ENCODE results near the gene UBE2F. TPM values are rescaled to one million over a fixed set of nuclear protein-coding genes. Genes with fewer than 3 reads are reported as not detected.
"Not testable (repeated sequence)": the region's sequence is repeated elsewhere in the genome, so short reads cannot be mapped to it uniquely, and the experiment has no call there.

UBE2F gene
- total RNA-seq, 1 experiment from 2014 or later, result 86.9 TPM

DNA sequence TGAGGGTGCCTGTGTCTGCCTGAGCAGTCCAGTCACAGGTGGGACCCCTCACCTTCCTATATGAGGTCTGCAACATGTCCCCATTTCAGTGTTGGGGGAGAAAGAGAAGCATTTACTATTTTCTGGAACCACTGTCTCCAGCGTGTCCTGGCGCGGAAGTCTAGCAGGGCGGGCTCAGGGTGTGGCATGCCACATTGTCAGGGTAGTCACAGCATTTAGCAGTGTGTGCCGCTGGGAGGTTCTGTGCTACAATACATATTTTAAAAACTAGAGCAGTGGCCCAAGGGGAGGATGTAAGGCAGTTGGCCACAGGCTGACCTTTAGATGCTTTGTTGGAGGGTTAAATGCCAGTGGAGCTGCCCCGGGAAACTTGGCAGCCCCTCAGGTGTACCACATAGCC is 12.5 kb downstream of the UBE2F start:
- no peak for DNase-seq (ENCODE audit: low read depth)

DNA sequence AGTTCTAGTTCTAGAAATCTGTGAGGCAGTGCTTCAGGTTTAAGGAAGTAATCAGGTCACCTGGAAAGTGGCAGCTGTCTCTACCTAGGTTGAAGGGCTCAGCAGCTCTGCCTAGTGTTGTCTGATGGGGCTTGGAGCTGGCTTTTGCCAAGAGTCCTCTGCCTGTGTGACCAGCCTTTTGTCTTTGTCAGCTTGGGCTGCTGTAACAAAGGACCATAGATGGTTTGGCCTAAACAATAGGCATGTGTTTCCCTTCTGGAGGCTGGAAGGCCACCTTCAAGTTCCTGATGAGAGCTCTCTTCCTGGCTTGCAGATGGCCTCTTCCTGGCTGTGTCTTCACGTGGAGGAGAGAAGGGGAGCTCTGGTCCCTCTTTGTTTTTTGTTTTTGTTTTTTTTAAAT is 13.3 kb downstream of the UBE2F start:
- DNase-seq (ENCODE audit: low read depth), result no peak

DNA sequence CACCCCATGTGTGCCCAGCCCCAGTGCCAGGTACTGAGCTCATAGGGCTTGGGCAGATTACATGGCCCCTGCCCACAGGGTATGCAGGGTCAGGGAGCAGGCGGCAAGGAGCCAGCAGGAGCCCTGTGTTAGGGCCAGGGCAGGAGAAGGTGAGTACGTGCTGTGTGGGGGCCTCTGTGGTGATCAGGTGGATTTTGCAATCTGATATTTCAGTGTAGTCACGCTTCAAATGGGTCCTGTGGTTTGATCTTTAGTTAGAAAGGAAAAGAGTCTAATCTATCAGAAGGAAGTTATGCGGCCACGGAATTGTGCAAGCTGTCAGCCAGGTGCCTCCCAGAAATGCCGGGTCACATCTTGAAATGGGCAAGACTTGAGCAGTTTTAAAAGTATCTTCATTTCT is 13.9 kb downstream of the UBE2F start:
- DNase-seq (ENCODE audit: low read depth), result no peak

- DNase-seq (ENCODE audit: low read depth), result not testable (repeated sequence)
Measured at GRCh38 chr2:237981621-237982020, 14.8 kb downstream of the UBE2F start.

- DNase-seq (ENCODE audit: low read depth), result no peak
Measured at GRCh38 chr2:237982039-237982725, 15.4 kb downstream of the UBE2F start.

- no peak for DNase-seq (ENCODE audit: low read depth)
Measured at GRCh38 chr2:237983922-237984321, 17.1 kb downstream of the UBE2F start.

GRCh38 chr2:237987268-237987667 is 20.5 kb downstream of the UBE2F start:
- no peak for DNase-seq (ENCODE audit: low read depth)

DNA sequence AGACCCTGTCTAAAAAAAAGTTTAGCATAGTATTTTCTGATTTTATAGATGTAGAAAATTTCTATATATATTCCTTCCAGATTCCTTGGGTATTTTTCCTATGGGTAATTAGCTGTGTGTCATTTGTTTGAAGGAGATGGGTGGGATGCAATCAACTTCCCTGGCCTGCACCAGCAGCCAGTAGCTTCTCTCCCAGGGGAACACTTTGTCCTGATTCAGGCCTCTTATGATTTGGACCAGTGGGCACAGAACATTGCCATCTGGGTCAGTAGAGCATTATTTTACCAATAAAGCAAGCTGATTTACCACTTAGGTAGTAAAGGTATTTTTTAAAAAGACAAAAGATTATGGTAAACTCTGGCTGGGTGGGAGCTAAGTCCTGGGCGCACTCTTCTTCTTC is 26.9 kb downstream of the UBE2F start:
- no peak for DNase-seq (ENCODE audit: low read depth)

- no peak for DNase-seq (ENCODE audit: low read depth)
Measured at GRCh38 chr2:237995036-237995435, 28.2 kb downstream of the UBE2F start.

GRCh38 chr2:237996021-237996593 is 29.3 kb downstream of the UBE2F start:
- DNase-seq (ENCODE audit: low read depth), result peak; percentile 44

GRCh38 chr2:237997521-237997920 is 30.7 kb downstream of the UBE2F start:
- DNase-seq (ENCODE audit: low read depth), result no peak

DNA sequence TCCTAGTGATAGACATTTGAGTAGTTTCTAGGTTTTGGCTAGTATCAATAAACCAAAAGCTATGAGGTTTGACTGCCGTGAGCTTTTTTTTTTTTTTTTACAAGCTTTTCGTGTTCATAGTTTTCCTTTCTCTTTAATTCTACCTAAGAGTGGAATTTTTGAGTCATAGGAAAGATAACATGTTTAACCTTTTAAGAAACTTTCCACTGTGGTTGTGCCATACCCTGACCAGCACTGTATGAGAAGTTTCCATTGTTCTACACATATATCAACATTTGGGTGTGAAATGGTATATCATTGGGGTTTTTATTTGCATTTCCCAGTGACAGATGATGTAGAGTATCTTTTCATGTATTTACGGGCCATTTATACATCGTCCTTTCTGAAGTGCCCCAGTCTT is 31.7 kb downstream of the UBE2F start:
- peak; percentile 78 for DNase-seq (ENCODE audit: low read depth)

- DNase-seq (ENCODE audit: low read depth), result no peak
Measured at GRCh38 chr2:238003234-238004031, 36.6 kb downstream of the UBE2F start.

DNA sequence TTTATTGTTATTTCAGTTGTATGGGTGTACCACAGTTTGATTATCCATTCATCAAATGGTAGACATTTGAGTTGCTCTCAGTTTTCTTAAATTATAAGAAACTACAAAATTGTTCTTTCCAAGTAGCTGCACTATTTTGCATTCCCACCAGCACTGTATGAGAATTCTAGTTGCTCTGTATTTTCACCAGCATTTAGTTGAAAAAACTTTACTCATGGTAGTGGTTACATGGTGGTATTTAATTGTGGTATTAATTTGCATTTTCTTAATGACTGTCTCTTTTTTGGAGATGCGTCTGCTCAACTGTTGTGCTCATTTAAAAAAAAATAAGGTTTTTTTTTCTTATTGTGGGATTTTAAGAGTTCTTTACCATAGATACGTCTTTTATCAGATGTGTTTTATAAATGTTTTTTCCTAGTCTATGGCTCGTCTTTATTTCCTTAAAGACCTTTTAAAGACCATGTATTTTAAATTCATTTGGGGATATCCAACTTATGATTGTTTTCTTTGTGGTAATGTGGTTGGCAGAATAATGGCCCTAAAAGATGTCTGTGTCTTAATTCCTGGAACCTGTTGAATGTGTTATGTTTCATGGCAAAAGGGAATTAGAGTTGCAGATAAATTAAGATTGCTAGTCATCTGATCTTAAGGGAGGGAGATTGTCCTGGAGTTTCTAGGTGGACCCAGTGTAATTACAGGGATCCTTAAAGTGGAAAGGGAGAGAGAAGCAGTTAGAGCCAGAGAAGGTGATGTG is 37.4 kb downstream of the UBE2F start:
- no peak for DNase-seq (ENCODE audit: low read depth)

DNA sequence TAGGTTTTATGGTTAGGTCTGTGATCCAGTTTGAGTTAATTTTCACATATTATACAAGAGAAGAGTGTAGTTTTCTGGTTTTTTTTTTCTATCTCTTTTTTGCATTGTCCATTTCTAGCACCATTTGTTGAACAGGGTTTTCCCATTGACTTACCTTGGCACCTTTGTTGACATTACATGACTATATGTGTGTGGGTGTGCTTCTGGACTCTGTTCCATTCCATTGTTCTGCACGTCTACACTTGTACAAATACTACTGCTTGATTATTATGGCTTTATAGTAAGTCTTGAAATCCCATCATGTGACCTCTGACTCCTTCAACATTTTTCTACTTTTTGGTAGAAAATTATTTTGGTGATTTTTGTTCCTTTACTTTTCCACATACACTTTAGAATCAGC is 38.7 kb downstream of the UBE2F start:
- no peak for DNase-seq (ENCODE audit: low read depth)

DNA sequence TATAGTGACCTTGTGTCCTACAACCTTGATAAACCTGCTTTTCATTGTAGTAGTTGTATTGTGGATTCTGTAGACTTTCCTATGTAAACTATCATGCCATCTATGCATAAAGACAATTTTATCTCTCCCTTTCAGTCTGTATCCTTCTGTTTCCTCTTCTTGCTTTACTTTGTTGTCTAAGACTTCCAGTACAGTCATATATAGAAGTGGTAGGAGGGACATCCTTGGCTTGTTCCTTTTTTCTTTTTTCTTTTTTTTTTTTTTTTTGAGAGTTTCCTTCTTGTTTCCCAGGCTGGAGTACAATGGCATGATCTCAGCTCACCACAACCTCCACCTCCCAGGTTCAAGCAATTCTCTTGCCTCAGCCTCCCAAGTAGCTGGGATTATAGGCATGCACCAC is 39.7 kb downstream of the UBE2F start:
- DNase-seq (ENCODE audit: low read depth), result no peak

DNA sequence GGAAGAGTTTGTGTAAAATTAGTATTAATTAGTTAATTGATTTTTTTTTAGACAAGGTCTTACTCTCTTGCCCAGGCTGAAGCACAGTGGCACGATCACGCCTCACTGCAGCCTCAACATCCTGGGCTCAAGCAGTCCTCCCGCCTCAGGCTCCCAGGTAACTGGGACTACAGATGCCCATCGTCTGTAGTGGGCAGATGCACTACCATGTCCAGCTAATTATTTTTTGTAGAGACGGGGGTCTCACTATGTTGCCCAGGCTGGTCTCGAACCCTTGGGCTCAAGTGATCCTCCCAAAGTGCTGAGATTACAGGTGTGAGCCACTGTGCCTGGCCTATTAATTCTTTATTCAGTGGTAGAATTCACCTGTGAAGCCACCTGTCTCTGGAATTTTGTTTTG is 41.1 kb downstream of the UBE2F start:
- no peak for DNase-seq (ENCODE audit: low read depth)

GRCh38 chr2:238009563-238009962 is 42.7 kb downstream of the UBE2F start:
- no peak for DNase-seq (ENCODE audit: low read depth)

DNA sequence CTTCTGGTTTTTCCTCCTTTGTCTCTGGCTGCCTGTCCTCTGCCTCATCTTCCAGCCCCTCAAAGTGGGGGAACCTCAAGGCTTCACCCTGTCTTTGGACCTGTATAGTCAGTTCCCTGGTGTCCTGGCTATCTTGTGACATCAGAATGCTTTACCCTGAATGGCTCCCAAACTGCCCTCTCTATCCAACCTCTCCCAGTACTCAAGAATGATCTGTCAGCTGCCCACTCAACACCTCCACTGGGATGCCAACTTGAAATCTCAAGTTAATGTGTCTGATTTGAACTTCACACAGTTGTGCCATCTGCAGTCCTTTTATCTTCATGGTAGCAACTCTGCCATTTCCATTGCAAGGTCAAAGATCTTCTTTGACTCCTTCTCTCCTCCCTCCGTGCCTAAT is 43.8 kb downstream of the UBE2F start:
- no peak for DNase-seq (ENCODE audit: low read depth)

GRCh38 chr2:238013806-238014205 is 47.0 kb downstream of the UBE2F start:
- no peak for DNase-seq (ENCODE audit: low read depth)

DNA sequence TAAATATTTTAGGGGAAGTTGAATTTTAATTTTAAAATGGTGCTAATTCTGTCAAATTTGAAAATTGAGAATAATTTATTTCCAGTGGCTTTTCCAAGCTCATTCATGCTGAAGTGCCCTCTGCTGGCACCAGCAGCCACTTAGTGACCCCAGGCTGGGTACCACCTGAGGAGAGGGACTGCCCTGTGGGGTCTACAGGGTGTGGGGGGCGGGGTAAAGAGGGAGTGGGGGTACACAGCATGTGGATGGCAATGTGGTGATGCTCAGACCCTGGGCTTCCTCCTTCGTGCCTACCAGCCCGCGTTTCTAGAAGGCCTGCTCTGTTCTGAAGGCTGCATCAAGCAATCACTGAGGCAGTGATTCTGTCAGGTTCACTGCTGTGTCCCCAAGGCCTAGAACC is 48.9 kb downstream of the UBE2F start:
- no peak for DNase-seq (ENCODE audit: low read depth)

DNA sequence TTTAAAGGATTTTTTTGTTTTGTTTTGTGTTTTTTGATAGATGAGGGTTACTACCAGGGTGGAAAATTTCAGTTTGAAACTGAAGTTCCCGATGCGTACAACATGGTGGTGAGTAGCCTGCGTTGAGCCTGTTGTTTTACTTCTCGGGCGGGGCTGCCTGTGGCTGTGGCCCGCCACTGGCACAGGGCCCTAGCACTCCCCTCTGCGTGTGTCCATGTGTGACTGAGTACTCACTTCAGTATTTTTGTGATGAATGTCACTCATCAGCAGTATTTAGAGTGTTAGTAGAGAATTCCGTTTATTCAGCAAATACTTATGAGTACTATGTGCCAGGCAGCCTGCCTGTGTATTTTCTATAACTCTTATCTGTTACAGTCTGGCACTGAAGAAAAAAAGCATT is 49.7 kb downstream of the UBE2F start:
- no peak for DNase-seq (ENCODE audit: low read depth)

Data from M059J (cell line).